NK-92 (cell line): ENCODE data around the gene NHSL1.

Experiments used
- DNase-seq: peaks from one replicate; lab custom pipeline; 2025; ENCODE audit not compliant: unreplicated experiment; lab: John Stamatoyannopoulos, UW

Gene NHSL1

DNA sequence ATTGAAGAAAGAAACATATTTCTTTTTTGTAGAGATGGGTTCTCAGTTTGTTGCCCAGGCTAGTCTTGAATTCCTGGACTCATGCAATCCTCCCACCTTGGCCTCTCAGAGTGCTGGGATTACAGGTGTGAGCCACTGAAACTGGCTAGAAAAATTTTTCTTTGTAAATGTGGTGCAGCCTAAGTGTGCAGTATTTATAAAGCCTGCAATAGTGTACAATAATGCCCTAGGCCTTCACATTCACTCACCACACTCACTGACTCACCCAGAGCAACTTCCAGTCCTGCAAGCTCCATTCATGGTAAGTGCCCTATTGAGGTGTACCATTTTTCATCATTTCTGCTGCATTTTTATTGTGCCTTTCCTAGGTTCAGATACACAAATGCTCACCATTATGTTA is 31.4 kb downstream of the NHSL1 start:
- no peak for DNase-seq

DNA sequence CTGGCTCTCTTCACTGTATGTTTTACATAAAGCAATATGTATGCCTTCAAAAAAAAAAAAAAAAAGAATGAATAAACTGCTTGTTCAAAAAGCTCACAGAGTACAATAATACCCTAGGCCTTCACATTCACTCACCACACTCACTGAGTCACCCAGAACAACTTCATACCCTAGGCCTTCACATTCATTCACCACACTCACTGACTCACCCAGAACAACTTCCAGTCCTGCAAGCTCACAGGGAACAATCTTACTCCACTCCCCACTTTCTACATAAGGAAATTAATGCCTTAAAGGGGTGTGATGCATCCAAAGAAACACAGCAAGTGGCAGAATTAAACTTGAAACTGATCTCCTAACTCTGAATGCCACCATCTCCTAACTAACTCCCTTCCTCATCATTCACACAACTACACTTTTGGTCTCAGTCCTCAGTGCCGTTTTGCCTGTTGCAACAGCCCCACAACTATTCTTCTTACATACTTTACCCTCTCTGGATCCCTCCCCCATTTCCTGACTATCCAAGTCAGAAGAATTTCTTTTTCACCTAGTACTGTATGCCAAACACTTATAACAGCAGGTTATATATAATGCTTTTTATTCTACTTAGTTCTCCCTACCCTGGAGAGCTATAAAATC is 34.2 kb downstream of the NHSL1 start:
- no peak for DNase-seq

DNA sequence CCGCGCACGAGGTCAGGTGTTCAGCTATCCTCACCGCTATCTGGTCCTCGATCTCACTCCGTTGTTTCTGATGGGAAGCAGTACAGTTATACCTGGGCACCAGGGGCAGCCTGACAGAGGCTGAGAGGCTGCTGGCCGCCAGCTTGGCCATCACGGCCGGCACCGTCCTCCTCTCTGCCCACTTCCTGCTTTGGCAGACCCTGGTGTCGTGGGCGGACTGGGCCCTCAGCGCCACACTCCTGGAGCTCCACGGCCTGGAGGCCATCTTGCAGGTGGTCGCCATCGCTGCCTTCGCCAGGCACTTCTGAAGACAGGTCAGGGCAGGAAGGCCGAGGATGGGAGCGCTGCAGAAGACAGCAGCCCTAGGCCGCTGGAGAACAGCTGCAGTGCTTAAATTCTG is 35.2 kb downstream of the NHSL1 start:
- no peak for DNase-seq

DNA sequence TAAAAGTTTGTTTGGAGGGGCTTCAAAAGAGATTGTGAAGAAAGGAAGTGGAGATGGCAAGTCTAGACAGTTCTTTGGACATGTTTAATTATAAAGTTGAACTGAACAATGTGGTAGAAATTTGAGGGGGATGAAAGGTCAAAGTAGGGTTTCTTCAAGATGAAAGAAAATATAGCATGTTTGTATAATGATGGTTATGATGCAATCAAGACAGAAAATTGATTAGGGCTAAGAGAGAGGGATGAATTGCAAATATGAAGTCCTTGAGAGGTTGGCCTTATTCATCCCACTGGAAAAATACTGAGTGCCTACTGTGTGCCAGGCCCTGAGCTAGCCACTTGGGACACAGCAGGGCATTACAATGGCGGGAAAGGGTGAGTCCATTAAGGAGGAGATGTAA is 37.6 kb downstream of the NHSL1 start:
- no peak for DNase-seq

DNA sequence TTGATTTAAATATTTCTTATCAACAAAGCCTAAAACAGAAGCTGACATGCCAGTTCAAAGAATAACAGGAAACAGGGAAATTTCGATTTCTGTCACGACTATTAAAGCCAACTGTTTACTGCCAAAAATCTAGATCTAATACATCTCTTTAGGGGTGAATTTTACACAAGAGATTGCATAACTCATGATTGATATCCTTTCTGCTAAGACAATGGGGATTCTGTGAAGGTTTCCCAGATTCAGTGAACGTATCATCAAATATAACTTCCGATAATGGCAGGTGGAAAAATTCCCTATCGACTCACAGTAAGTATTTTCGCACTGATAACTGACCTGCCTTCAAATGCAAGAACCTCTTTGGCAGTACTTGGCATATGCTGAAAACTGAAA is 42.9 kb downstream of the NHSL1 start:
- DNase-seq = no peak

DNA sequence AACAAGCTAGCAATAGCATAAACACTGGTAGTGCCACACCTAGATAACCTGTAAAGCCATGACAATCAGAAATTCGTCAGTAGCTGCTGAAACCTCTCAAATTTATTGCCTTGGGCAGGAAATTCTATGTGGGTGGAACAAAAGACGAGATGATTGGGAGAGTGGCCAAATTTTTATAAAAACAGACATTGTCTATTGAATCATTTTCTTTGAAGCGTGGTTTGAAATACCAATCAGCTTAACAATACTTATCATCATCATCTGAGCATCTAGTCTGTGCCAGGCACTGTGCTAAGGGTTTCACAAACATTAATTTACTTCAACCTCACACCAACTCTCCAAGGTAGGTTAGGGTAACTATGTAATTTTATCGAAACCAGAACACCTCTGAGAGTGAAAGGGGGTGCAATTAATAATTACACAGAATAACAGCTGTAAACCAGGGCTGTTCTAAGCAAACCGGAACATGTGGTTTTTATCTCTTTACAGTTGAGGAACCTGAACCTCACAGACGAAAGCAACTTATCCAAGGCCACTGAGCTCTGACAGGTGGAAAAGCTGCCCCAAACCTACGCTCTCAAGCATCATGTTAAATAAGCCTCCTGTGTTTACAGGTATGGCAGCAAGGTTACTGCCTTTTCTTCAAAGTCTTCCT is 43.4 kb downstream of the NHSL1 start:
- DNase-seq = no peak

DNA sequence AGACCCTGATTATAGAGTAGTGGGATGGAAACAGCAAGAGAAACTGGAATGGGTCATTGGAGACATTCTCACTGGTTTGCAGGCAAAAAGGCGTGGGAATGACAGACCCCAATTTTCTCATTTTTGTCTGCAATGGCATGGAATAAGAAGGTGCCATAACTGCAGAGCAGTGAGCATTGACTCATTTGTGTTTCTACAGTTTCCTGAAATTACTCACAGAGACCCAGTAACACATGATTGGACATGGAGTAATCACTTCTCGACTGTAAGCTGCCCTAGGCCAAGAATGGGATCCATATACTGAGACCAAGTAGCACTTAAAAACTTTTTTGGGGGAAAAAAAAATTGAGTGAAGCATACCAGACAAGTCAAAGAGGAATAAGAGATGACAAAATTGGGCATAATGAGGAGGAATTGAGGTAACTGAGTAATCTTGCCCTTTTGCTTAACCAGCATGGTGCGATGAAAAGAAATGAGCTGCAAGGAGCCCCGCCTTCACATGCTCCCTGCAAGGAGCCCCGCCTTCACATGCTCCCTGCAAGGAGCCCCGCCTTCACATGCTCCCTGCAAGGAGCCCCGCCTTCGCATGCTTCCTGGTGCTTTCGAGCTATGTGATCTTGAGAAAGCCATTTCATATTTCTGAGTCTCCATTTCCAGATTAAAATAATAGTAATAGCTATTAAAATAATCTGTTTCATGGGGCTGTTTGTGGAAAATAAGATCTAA is 44.1 kb downstream of the NHSL1 start:
- no peak for DNase-seq

DNA sequence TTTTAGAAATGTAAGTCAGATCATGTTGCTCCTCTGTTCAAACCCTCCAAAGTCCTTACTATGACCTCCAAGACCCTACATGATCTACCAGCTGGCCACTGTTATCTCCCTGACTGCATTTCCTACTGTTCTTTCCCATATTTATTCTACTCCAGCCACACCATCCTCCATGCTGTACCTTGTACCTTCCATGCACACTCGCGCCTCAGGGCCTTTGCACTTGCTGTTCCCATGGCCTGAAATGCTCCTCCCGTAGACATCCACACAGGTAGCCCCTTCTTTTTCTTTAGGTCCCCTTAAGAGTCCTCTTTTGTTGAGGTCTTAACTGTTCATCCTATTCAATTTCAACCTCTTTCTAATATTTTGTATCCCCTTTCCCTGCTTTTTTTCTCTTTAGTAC is 48.3 kb downstream of the NHSL1 start:
- no peak for DNase-seq

DNA sequence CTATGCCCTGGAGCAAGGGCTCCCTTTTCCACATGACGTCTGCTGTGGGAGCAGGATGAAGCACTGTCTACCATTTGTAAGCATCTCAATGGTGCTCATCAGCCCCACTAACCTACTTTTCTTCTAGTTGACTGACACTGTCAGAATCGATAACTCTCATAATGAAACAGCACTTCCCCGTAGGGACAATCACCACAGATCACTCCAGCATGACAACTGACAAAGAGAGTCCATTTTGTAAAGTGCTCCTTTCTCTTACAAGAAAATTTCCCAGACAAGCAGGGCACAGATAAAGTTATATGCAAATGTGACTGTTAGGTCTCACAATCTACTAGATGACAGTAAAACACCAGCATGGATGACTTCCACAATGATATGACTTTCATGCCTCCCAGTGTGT is 48.8 kb downstream of the NHSL1 start:
- no peak for DNase-seq

DNA sequence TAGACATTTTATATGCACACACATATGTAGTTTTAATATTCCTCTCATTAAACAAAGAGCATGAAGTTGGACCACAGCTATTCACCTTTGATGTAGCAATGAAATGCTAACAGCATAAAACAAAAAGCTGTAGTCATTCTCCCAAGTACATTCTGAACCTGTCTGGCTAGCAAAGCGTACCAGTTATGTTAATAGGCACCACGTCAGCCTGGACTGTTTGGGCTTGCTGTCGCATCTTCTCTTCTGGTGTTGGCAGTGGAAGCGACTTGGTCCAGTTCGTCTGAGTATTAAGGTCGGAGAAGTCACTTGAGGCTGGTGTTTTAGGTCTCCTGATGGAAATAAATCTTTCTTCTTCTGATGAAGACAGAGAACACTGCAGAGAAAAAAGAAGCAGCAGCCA is 52.5 kb downstream of the NHSL1 start:
- no peak for DNase-seq

DNA sequence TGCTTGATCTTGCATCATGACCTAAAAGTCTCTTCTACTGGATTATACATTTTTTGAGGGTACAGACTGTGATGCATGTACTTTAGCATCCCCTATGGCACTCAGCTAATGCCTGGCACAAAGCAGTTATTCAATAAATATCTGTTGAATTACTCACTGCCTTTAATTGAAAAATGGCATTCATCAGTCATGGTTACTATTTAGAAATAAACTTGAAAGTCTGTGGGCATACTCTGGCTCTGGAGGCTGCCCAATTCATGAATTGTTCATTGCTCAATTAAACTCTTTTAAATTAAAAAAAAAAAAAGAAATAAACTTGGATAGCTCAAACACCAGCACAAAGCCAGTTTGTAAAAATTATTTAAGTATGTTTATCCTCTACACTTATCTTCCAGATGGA is 55.3 kb downstream of the NHSL1 start:
- no peak for DNase-seq

DNA sequence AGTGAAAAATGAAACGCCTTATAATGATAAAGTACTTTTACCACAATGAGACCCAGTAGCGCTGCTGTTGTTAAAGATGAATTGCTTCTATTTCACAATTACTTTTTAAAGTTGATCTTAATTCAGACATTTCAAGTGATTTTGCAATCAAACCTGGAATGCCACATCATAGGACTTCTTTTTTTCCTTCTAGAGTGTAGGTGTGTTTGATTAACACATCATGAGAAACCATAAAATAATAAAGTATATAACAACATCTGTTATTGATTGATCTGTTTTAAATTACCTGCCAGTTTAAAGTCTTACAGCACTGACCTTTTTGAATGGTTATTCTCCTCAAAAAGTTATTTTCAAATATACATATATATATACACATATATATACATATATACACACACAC is 56.6 kb downstream of the NHSL1 start:
- DNase-seq = no peak

DNA sequence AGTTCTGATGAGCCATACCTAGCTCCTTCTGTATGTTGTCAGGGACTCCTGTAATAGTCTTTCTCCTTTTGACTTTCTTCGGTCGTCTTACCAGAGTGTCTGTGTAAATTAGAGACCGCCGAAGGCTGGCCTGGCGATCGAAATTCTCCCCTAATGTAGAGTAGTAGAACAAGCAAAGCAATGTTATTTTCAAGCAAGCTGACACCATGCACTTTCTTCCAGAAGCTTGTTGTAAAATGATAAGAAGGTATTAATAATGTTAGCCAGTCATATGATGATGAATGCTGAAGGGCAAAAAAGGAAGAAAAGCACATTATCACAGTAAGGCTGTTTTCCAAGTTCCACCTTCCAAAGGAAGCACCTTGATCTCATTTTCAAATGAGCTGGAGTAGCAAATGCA is 57.3 kb downstream of the NHSL1 start:
- DNase-seq = no peak

DNA sequence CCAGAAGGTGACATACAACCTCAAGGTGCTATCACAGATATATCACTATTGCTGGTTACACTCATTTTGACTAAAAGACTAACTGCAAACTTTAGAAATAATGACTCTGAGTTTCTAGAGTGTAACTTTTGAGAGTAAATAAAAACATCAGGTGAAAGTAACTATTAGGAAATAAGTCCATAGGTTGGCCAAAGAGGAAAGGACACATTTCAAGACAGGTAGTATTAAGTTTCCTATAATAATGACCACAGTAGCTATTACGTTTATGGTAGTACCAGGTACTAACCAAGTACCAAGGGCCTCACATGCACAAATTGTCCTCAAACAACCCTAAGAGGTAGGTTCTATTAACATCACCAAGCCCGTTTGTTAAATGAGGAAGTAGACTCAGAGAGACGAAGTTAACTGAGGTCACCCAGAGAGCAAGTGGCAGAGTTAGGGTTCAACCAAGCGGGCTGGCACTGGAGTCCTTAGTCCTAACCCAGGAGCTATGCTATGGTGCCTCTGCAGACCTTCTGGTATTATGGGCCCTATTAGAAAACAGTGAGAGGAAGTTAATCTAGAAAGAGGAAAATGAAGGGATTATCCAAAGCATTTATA is 58.4 kb downstream of the NHSL1 start:
- DNase-seq = no peak

DNA sequence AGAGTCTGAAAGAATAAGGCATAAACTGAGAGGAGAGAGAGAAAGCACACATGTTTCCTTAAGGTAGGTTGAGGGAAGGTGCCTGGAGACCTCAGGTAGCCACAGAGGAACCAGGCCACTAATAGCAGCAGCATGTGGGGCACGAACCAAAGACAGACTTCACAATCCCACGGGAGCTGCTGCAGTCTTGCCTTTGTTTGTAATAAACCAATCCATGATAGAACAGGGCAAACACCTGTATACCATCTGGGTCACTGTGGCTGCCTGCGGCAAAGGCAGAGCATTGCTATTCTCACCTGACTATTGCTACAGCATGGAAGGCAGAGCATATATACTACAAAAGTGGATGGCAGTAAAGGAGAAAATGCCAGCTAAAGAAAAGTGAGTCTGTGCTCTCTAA is 59.0 kb downstream of the NHSL1 start:
- DNase-seq = no peak

DNA sequence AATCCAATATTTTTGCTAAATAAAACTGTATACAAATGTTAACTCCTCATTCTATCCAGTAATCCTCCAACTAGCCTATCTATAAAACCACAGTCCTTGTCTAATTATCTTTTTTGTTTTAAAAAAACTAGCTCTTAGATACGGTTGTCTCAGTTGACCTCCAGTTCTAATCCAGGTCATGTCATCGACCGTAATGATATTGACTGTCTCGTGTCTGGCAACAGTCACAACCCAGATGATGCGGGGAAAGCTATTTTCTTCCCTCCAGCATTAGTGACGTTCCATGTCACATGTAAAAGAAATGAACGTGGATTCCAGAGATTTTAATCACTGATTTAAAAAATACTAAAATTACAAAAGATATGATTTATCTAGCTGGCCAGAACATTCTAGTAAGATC is 59.7 kb downstream of the NHSL1 start:
- no peak for DNase-seq

DNA sequence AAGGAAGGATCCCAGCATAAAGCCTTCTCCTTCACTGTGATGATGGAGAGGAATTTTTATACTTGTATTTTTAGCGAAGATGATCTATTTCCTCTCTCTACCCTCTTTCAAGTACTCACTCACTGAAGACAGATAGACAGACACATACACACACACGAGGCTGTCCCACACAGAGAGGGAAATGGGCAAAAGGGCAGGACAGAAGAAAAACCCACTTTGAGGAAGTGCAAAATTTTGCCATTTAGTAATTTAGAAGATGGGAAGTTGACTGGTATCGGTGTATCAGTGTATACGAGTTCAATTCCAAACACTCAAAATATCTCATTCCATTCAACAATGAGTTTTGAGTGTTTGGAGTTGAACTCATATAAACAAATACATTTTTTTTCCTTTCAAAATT is 64.4 kb downstream of the NHSL1 start:
- DNase-seq = no peak

DNA sequence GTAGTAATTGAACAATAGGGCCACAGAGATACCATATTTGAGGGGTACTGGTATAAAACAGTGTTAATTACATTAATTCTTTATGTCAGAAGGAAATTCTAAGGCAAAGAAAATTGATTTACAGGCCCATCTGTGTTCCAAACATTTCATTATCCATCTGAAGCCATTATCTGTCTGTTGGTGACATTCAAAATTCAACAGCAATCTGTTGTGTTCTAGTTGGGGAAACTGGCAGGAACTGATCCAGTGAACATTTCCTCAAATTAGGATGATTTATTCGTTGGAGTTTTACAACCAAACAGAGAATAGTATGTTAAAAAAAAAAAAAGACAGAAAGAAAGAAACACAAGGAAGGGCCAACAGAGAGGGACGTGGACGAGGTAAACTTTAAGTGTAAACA is 65.2 kb downstream of the NHSL1 start:
- DNase-seq = no peak

DNA sequence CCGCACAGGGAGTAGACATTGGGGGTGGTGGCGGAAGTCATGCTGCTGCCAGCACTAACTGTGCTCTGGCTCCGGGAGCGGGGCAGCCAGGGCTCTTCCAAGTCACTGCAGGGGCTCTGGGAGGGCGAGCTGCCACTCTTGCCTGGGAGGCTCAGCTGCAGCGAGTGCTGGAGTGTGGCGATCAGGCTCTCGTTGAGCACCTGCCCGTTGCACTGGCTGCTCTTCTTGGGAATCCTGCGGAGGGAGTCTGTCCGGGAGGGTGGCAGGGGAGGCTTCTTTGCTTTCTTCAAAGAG is 67.3 kb downstream of the NHSL1 start:
- DNase-seq = no peak

DNA sequence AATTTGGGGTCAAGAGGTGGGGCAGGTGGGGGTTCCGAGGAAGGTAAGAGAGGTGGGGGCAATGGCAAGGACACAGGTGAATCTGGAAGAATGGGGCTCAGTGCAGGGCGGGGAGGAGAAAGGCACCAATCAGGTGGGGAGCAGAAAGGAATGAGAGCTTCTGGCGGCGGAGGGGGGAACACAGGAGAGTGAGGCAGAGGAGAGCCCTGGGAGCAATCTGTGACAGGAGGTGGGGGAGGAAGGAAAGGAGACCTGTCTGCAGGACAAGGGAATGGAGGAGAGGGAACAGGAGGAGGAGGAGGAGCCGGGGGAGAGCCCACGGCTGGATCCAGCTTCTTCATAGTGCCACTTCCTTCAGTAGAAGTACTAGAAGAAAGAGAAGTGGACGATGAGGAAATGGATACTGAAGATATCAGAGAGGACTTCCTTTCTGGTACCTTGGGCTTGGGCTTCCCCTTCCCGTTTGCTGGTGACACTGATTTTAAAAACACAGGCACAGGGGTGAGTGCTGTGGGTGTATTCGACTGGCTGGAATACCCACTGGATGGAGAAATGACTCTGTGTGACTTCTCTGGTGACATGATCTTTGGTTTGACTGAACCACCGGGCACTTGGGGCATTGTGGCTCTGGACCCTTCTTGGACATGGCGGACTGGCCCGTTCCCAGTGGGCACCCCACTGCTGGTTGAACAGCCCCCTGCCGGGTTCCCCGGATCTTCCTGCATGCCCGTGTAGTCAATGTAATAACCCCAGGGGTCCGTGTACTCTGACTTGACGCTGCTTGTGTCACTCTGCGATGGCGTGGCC is 67.8 kb downstream of the NHSL1 start:
- no peak for DNase-seq

DNA sequence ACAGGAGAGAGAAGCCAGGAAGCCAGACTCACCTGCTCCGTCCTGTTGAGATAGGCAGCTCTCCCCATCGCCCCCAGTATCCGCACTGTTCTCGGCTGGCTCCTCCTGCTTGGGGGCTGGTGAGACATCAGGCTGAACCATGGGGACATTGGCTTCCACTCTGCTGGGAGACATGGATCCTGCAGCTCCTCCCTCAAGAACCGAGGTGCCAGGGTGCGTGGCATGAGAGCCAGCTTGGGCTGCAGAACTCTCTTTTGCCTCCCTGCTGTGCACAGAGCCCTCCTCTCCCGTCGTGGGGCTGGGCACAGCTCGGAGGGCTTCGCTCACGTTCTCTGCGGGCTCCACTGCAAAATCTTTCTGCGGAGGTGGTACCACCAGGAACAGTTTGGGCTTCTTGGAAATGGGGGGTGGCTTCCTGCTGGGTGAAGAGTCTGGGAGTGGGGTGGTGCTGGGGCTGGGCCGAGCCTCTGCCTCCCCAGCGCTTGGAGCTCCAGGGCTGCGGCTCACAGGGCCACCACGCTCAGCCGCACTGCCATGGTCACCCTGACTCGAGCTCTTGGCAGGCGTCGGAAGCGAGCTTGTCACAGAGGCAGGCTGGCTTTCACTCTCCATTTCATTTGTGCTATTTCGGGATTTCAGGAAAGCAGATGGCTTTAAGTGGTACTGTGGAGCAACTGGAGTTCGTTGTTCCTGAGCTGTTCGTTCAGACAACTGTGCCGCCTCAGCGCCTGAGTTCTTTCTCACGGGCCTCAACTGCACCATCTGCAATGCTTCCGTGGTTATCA is 68.7 kb downstream of the NHSL1 start:
- no peak for DNase-seq
